HG03442 (cell line): Measurements from ENCODE around the gene LYPD1.

Experiments used
- ATAC-seq: cut with Tn5 transposase; IDR thresholded peaks from one replicate; pipeline ENCODE4 v1.9.1; 2021; ENCODE audit warnings: mild to moderate bottlenecking, moderate library complexity; ENCODE audit not compliant: unreplicated experiment

LYPD1 gene

DNA sequence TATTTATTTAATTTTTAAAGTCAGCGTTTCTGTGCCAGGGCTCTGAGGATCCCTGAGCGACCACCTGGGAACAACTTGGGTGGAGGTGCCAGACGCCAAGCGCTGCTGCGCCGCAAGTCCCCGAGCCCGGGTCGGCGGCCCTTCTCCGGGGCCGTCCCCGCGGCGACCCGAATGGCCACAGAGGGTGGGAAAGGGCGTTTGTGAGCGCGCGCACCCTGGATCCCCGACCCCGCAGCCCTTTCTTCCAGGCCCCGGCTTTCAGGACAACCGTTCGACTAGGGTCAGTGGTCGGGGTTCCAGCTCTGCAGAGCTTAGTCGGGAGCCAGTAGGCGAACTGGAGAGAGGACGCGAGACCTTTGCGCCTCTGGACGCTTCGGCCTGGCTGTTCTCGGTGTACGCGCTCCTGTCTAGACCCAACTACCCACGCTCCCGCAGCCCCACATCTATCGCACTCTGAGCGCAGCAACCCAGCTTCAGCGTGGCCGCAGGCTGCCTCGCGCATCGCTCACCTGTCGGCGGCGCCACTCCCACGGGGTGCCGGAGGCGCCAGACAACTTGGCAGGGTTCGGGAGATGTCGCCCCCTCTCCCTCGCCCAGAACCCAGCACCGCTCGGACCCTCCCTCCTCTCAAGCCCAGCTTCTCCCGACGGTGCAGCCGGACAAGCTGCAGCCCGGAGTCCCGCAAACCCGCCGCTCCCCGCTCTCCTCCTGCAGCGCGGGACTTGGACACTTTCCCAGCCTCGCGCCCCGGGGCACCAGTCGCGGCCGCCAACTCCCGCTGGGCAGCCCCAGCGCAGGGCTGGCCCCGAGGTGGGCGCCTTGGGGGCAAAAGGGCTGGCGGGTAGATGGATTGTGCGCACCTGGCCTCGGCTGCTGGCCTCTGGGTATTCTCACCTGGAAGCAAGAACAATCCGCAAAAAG lies 758 bp downstream of the LYPD1 start:
- no peak for ATAC-seq

GRCh38 chr2:132668189-132668823 lies 1.7 kb downstream of the LYPD1 start:
- no peak for ATAC-seq

DNA sequence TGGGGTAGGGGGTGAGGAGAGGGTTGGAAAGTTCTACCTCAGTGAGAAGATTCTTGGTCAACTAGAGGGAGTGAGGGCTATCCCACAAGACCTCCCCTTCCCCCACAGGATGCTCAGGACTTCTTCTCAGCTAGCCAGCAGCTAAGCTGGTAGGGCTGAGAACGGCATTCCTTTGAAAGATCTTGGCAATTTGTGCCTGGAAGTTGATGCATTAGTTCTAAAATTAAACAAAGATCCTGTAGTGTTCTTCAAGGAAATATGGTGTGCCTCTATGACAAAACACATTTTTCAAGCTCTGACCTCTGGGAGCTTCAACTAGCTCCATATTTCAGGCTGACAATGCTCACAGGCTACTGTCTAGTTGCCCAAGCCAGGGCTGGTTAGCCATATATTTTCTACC lies 2.3 kb downstream of the LYPD1 start:
- ATAC-seq: no peak

DNA sequence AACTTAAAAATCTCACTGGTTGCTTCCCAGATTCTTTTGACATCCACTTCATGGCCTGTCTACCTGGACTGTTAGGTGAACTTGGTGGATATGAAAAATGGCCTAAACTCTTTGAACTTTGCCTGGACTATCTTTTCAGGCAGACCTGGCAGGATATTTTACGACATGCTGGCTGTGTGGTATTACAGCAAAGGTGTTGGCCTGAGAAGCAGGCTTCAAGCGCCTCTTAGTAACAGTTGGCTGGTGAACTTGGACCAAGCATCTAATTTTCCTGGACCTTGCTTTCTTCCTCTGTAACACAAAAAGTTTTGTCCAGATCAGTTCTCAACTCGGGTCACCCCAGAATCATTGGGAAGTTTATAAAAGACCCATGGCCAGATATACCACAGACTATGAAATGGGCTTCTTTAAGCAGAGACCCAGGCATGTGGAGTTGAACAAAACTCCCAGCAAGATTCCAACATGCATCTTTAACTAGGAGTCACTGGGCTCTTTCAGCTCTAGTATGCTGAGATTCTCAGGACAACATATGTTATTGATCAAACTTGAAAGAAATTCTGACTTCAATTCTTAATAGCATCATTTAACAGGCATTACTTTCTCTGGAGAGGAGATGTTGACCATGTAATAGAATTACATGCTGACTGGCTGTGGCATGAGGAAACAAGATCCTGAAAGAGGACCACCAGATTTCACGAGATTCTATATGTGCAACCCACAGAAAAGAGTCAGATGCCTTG lies 4.4 kb downstream of the LYPD1 start:
- ATAC-seq: no peak

DNA sequence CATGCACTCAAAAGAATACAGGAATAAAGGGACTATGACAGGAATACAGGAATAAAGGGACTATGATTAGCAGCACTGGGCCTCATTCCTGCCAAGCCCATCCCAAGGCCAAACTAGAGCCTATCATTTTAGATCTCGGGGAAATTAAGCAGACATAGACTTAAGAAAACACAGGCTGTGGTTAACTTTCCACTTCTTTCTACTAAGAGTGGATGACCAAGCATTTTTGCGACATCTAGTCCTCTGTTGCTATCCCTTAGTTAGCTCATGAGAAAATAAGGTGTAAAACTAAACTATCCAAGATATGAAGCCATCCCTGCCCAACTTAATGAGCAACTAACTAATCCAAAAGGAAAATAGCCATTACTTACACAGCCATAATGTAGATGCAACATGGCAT lies 5.9 kb downstream of the LYPD1 start:
- ATAC-seq: no peak

DNA sequence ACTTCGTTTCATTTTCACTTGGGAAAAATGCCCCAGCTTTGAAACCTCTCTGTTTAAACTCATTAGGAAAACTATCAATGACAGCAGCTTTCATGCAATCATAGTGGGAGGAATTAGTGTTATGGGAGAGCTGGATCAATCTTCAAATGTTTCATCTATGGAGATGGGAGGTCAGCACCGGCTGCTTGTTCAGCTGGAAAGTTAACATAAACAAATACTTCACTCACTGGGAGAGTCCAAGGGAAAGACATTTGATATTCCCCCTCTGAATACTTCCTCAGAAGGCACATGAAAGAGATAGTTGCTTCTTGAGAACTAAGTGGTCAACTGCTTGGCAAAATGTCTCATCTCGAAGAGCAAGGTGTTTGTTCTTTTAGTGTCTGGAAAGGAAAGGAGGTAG lies 7.3 kb downstream of the LYPD1 start:
- no peak for ATAC-seq

DNA sequence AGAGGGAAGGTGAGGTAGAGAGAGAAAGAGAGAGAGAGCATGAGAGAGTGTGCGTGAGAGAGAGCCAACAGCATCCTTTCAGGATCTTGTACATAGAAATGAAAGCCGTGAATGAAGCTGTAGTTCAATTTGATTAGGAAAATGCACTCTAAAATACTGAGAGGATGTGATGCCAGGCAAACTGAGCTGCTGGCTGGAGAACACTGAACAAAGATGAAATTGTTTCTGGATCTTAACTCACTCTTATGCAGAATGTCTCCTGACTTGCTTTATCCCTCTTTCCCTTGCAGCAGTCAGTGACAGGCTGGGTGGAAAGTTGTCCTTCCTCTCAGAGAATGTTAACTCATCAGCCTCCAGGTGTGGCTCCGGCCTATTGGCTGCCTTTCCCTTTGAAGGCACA lies 10.7 kb downstream of the LYPD1 start:
- ATAC-seq: no peak

GRCh38 chr2:132656266-132656975 lies 13.6 kb downstream of the LYPD1 start:
- ATAC-seq: no peak

- no peak for ATAC-seq
Observed at GRCh38 chr2:132654968-132655367, 15.0 kb downstream of the LYPD1 start.

DNA sequence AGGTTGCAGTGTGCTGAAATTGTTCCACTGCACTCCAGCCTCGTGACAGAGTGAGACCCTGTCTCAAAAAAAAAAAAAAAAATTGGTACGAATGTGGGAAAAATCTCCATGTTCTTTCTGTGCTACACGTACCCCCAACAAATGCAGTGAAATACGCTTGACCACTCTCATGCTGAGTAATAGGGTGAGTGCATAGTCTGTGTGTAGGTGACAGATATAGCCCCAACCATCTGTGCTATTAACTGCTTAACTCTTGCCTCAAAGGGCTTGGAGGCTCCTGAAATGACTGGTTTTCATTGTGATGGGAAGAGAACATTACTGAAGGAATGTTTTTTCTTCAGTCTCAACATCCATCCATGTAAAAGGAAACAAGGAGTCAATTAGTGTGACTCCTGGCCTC lies 15.7 kb downstream of the LYPD1 start:
- ATAC-seq: no peak

GRCh38 chr2:132652474-132652873 lies 17.5 kb downstream of the LYPD1 start:
- ATAC-seq: no peak

DNA sequence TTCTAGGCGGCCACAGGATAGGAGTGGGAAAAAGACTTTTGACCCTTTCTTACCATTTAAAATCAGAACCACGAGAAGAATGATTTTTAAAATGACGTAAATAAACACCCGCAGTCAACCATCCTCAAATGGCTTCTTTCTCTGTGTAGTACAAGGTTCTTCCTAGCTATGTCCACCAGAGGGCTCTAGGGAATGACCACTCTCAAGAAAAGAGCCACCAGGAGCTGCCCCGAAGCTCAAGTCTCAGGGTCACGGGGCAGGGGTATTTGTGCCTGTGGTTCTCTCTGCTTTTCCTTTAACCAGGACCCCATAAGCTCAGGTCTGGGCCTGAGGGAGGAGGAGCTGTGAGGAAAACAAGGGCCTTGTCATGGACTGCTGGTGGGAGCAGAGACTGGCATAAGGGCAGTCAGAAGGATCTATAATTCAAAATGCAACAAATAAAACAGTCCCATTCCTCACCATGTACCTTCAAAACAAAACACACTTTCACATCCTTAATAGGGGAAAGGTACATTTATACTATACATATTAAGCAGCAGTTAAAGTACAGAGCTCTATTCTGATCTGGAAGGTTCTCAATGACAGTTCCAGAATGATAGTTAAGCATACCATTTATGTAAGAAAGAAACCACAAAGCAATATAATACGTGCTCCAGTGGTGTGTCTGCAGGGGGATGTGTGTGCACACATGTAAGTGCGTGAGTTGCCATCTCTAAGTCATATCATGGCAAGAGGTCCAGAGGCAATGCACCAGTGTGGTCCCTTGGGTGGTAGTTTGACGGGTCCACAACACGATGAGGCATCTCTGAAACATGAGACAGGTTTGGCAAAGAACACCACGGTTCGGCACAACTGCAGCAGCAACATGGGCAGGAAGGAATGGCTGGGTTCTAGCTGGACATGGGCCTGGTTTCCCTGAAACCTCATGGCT lies 18.6 kb downstream of the LYPD1 start:
- ATAC-seq: no peak

DNA sequence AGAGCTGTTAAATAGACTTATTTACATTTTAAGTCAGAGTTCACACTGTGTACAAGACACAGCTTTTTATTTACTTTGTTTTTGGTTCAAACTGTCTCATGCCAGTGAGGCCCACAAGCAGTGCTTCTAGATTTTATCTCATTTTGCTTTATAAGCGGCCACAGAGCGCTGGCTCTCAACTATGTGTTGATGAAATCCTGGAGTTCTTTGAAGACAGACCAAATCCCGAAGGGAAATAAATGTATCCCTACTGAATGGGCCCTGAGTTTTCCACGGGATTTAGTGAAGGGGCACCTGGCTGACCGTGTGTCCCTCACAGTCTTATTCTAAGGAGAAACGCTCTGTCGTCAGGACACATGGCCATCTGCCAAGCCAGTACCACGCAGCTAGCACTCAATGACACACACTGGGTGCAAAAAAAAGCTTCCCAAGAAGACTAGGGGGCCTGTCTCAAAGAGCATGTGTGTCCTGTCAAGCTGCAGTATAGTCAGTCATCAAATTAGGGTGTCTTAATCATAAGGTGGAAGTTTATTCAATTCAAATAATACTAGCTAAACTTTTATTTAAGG lies 23.4 kb downstream of the LYPD1 start:
- no peak for ATAC-seq

DNA sequence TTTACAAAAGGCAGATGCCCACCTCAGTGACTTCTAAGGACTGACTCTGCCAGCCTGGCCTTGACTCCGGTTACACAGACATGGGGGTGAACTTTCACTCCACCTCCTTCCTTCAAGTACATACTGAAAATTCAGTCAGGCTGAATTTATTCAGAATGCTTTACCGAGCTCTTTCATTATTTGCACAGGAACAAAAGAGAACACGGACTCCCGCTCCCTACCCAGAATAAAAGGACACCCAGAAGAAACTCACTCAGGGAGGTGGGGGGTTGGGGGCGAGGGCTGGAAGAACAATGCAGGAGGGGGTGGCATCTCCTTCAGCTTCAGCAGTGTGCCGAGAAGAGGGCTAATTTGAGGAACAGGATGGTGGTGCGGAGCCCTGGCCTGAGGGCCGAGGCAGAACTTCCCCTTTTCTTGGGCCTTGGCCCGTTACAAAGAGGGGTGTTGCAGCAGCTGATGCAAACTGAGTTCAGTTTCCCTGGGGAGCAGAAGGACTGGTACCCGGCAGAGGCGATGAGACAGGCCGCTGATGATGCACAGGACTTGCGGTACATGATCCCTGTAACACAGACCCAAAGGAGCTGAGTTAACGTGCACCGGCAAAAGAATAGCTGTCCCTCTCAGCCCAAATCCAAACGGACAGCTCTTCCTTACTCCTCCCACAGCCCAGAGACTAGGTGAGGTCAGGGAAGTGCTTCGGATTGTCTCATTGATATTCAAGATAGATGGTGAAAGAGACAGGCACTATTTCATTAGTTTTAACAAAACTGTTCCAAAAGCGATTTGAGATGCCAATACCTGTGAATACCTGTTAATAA lies 24.1 kb downstream of the LYPD1 start:
- ATAC-seq: no peak

DNA sequence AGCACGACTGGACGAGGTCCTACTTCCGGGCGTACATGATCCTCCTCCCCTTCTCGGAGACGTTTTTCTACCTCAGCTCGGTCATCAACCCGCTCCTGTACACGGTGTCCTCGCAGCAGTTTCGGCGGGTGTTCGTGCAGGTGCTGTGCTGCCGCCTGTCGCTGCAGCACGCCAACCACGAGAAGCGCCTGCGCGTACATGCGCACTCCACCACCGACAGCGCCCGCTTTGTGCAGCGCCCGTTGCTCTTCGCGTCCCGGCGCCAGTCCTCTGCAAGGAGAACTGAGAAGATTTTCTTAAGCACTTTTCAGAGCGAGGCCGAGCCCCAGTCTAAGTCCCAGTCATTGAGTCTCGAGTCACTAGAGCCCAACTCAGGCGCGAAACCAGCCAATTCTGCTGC lies 24.8 kb downstream of the LYPD1 start:
- no peak for ATAC-seq

DNA sequence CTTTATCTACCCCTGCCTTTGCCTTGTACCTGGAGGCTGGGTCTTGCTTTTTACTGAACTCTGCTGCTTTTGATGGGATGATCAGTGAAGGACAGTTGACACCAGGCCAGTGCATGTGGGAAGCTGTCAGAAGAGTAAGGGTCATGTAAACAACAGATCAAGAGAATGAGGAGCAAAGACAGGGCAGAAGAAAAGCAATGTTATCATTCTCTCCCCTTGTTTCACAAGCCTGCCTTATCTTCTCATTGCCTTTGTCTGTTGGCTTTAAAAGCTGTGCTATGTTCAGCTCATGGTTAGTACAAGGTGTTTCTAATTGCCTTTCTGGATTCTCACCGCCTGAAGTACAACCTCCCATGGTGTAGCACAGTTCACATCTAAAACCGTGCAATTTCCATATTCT lies 27.6 kb downstream of the LYPD1 start:
- ATAC-seq: no peak

DNA sequence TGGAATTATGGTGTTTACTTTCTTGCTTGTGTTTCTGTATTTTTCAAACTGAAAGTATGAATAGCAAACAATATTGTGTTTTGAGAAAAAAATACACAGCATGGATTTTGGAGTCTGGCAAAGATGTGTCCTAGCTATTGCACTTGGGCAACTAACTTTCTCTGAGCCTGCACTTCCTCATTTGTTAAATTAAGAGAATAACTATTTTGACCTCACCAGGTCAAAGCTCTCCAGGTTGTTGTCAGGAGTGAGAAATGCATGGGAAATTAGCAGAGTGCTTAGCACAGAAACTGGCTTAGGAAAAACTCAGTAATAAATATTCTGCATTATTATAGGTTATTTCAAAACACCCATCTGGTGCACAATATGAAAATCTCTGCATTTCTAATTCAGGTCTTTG lies 28.2 kb downstream of the LYPD1 start:
- ATAC-seq: no peak

- ATAC-seq: no peak
Observed at GRCh38 chr2:132640116-132640515, 29.9 kb downstream of the LYPD1 start.
